DMS79 treated with DMSO at 0.1 percent for 48 hours (cell line): Measurements from ENCODE around the gene RALBP1.
A peak's percentile ranks its signal among the peaks of the same experiment; 100 is the strongest.

ENCODE experiments used
- DNase-seq: peaks from one replicate; lab custom pipeline; 2025; lab: John Stamatoyannopoulos, UW

Gene RALBP1

DNA sequence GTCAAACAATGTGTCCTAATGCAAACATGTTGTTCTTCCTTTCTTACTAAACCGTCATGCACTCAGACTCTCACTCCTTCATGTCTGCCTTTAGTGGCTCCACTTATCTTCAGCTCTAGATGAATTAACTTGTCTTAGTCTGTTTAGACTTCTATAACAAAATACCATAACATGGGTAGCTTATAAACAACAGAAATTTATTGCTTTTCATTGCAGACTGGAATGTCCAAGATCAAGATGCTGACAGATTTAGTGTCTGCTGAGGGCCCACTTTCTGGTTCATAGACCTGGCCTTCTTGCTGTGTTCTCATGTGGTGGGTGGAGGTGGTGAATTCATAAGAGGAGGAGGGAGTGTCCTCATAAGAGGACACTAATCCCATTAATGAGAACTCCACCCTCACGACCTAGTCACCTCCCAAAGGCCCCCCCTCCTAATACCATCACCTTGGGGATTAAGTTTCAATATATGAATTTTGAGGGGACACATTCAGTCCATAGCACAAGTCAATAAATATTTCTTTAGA lies 32.3 kb downstream of the RALBP1 start:
- peak; percentile 34 for DNase-seq

DNA sequence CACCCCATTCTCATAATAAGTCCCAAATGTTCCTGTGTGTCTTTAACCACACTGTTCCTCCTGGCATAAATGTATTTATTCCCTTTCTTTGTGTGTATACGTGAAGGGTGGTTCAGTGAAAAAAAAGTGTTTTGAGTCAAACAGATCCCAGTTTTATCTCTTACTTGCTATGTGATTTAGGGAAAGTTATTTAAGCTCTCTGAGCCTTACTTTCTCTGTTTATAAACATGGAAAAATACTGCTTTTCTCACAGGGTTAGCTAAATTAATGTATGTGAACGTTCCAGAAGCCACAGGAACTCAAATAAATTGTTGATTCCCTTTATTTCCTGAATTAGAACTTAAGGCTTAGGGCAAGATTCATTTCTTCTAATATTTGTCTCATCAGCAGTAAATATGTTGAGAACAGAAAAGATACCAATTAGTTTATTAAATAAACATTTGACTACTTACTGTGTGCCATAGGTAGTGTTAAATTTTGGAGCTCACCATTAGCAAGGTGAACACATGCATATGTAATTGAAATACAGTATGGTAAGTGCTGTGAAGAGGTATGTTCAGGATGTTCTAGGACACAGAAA lies 33.2 kb downstream of the RALBP1 start:
- DNase-seq, result no peak

DNA sequence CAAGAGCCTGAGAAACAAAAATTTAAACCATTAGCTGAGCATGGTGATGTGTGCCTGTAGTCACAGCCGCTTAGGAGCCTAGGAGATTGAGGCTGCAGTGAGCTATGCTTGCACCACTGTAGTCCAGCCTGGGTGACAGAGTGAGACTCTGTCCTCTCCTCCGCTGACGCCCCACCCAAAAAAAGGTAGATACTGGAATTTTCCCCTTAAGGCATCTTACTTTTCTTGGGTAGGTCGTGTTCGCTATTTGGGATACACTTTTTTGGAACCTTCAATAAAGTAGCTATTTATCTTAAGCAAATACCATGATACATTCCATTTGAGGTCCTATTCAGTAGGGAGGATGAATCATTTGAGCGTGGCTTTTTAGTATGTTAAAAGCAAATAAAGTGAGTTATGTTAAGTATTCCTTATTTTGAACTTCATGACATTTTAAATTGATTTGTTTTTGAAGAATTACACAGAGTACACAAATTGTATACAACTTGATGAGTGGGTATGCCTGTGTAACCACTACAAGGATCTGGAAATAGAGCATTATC lies 38.7 kb downstream of the RALBP1 start:
- DNase-seq, result no peak

DNA sequence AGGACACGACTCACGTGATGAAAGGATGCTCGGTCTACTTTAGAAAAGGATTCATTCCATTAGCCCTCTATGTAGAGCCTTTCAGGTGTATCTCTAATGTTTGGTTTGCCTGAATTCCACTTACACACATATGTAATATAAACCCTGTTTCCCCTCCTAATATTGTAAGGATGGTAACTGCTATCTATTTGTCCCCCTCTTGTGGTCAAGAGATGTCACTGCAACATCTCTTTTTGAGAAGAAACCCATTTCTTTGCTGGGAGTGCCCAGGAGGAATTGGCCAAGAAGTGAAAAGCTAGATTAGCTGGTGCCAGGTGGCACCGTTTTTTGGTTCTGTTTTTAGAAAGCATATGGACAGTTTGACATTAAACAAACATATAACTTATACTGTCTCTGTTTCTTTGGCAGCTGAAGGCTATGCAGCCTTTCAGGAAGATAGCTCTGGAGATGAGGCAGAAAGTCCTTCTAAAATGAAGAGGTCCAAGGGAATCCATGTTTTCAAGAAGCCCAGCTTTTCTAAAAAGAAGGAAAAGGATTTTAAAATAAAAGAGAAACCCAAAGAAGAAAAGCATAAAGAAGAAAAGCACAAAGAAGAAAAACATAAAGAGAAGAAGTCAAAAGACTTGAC lies 41.2 kb downstream of the RALBP1 start:
- DNase-seq, result peak; percentile 40

DNA sequence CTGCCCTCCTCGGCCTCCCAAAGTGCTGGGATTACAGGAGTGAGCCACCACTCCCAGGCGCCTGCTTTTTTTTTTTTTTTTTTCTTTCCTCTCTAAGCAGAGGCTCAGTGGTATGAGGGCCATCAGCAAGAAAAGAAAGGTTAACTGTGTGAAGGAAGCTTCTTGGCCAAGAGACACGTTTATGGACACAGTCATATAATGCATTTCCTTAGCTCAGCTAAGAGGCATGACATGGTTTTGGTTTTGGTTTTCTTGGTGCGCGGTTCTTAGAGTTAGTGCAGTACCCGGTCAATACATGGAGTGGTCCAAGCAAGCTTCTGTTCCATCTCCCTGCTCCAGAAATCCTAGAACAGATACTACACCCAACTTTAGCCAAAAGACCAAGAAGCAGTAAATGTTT lies 42.6 kb downstream of the RALBP1 start:
- DNase-seq, result no peak

DNA sequence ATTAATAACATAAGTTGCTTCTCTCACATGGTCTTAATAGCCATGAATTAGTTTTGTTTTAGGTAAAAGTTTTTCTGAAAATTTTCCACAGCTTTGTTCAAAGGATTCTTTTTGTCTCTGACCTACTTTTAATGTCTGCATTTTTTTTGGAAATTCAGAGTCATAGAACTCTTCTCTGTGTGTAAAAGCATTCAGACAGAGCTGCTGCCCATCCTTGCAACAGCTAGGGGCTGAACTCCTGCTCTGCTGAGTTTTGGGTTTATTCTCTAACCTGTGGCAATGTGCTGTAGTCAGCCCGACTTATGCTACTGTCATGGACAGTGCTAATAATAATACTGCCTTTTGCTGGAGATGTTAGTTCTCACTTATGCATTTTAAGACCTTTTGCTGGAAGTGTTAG lies 44.1 kb downstream of the RALBP1 start:
- DNase-seq, result no peak

DNA sequence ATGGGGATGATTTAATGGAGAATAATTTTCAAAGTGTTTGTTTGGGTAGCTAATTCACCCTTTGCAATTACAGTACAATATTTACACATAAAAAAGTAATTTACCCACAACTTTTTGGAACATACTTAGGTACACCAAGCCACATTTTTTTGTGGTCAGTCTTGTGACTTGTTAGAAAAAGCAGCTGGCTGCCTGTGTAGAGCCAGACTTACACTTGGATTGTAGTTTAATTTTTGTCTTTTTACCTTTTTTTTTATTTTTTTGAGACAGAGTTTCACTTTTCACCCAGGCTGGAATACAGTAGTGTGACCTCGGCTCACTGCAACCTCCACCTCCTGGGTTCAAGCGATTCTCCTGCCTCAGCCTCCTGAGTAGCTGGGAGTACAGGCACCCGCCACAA lies 45.4 kb downstream of the RALBP1 start:
- DNase-seq, result no peak

DNA sequence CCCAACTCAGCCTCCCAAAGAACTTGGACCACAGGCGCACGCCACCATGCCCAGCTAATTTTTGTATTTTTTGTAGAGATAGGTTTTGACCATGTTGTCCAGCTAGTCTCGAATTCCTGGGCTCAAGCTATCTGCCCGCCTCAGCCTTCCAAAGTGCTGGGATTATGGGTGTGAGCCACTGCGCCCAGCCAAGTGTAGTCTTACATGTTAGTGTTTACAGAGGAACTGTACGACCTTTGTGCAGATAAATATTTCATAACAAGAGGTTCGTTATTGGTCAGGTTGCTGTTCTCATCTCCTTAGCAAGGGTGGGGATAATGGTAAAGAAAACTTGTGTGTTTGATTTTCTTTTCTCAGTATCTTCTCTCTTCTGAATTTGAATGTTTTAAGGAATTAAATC lies 46.5 kb downstream of the RALBP1 start:
- DNase-seq, result no peak

DNA sequence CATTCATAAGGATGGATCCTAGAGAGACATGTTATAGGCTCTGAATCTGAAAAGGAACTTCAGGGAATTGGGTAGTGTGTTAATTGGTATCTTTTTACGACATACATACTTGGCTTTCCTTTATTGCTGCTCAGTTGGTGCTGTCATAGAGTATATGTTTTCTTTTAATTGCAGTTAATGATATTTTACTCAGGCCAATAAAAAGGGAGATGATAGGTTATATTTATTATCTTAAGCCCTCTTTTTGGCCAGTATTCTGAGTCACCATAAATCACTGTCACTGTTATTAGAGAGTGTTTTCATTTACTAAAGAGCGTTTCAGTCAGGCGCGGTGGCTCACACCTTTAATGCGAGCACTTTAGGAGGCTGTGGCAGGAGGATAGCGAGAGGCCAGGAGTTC lies 47.6 kb downstream of the RALBP1 start:
- no peak for DNase-seq

DNA sequence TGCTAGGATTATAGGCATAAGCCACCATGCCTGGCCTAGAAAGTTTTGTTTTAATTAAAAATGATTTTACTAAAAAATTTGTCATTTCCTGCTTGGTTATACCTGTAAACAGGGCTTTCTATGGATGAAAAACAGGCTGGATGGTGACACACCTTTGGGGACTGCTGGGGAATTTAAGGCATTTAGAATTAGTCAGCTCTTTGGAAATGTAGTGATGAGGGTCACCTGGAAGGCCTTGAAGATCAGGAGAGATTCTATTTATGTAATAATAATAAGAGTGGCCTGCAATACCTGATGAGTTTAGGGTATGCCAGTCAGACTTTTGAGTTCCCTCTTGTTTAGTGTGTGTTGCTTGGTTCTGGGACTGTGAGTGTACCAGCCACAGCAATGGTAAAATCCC lies 51.1 kb downstream of the RALBP1 start:
- no peak for DNase-seq

DNA sequence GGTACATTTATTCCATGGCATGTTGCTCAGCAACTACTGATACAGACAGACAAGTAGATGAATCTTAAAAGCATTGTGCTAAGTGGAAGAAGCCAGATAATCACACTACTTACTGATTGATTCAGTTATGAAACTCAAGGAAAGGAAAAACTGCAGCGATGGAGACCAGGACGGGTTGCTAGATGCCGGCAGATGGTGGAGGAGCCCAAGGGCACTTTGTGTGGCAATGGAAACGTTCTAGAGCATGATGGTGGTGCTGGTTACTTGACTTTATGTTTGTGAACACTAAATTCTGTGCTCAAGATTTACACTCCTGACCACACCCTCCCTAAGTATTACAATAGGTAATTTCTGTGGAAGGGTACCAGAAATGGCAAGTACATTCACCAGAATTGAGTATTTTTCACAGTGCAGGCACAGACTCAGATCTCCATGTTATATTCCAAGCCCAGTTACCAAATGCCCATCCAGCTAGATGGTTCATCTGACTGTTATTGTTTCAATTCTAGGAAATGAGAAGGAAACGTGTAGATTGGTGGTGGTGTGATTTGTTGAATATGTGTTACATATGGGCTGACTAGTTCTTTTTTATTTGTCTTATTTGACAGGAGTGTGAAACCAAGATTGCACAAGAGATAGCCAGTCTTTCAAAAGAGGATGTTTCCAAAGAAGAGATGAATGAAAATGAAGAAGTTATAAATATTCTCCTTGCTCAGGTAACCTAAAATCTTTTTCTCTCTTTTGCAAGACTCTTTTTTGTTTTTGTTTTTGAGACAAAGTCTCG lies 55.1 kb downstream of the RALBP1 start:
- no peak for DNase-seq

DNA sequence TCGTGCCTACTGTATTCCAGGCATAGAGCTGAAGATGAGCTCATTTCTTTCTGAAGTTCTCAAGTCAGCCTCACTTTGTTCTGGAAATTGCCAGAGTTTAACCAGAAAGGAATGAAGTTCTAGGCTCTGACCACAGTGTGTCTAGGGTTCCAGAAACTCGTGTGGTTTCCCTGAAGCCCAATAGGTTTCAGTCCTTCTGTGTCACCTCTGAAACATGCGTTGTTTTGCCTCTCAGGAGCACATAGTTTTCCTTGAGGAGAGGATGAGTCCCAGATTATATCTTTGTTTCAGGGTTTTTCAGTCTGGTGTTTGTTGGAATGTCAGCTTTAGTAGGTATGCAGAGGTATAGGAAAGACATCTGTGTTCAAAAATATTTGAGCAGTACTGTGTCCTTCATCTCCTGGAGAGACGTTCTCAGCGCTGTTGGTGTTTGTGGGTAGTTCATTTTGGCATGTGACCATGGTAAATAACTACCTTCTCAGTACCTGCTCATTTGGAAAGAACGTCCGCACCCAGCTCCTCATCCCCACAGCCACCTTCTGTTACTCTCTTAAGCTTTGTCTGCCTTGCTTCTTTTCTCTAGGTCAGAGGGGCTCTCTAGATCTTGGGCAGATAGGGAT lies 56.6 kb downstream of the RALBP1 start:
- no peak for DNase-seq

DNA sequence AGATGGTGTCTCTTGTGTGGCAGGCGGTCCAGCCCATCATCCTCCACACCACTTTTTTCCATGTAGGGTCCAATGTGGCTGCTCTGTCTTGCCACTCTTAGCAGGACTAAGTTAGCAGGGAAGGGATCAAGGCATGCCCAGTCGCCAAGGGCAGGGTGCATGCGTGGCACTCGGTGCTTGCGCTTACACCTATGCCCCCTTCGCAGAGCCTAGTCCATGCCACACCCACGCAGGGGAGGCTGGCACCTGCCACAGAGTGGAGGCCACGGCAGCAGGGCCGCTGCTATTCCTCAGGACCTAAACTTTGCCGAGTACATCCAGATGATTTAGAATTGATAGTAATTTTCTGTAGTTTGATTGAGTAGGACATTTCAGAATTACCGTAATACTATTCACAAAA lies 59.5 kb downstream of the RALBP1 start:
- no peak for DNase-seq

DNA sequence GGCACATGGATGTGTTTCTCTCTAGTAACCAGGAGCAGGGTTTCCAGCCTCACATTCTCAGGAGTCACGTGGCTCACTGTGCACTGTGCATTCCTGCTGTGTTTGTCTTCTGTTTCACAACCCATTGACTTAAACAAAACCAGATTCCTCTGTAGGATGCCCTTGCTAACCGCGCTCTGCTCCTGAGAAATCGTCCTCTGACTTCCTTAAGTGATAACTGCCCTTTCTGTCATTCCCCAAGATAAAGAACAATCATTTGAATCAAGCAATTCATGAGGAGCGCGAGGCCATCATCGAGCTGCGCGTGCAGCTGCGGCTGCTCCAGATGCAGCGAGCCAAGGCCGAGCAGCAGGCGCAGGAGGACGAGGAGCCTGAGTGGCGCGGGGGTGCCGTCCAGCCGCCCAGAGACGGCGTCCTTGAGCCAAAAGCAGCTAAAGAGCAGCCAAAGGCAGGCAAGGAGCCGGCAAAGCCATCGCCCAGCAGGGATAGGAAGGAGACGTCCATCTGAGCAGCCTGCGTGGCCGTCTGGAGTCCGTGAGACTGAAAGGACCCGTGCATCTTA lies 60.2 kb downstream of the RALBP1 start:
- no peak for DNase-seq

DNA sequence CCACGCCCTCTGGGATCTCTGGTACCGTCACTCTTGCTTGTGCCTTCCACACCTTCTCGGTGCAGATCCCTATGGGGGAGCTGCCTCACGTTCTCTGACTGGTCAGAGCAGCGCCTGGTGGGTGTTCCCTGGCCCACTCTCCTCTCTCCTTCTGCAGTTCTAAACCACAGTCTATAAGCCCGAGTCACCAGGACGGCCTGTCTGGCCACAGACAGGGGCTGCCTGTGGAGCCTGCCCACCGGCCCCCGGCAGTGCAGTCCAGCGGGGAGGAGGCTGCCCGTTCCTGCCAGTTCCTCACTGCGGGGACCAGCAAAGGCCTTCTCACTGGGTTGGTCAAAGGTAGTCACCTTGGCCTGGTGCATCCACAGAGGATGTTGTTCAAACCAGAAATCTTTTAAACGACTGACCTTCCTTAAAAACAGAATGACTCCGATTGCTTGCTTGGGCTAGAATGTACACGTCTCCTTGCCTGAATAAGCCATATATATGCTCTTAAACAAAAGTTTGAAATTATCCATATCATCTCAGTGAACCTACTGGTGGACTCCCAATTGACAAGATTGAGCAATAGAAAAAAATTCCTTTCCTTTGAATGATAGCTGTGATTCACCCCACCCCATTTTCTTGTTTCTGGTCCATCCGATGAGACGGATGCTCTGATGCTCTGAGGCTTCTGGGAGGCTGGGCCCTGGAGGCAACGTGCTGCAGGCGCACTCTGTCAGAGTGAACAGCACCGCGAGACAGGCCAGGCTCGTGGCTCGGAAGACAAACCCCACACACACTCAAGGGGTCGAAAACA lies 61.2 kb downstream of the RALBP1 start:
- no peak for DNase-seq

DNA sequence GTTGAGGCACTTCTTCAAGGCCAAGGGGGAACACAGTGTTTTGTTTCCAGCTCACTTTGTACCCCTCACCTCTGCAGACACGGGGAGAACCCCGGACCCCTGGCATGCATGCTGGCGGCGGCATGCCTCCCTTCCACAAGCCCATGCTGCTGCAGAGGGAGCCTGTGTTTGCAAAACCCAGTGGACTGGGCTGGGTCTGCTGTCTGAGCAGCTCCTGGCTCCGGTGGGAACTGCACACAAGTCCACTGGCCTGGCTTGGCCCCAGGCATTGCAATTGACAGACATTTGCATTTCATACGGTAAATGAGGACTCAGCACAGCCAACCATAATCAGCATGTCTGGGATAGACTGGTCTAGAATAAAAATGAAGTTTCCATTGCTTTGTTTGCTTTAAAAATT lies 62.4 kb downstream of the RALBP1 start:
- DNase-seq, result no peak

DNA sequence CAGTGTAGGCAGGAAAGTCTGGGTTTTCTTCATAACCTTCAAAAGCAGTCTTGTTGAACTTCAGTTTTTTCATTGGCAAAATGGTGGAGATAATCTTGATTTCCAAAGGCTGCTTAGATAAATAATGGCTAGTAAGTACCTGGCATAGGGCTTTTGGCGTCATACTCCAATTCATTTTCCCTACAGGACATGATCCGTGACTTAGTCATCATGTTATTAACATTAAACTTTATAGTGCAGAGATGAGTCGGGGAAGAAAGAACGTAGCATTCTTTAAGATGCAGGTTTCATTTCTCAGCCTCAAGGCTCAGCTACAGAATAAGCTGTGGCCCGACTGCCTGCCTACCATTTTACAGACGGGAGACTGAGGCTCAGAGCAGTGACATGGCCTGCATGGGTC lies 64.0 kb downstream of the RALBP1 start:
- DNase-seq, result no peak

DNA sequence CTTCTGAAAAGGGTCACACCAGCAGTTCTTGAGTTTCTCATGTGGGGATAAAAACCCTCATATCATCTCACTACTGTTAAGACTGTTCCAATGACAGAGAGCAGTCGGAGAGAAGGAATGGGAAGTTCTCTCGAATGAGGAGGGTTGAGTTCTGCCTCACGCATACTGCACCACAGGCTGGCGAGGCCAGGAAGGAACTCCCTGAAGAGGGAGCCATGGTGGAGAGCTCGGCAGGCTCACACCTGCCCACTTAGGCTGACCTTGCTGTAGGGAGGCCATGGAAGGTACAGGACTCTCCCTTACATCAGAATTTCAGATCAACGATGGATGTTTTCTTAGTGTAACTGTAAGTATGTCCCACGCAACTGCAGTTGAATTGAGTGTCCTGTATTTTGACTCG lies 64.6 kb downstream of the RALBP1 start:
- no peak for DNase-seq

DNA sequence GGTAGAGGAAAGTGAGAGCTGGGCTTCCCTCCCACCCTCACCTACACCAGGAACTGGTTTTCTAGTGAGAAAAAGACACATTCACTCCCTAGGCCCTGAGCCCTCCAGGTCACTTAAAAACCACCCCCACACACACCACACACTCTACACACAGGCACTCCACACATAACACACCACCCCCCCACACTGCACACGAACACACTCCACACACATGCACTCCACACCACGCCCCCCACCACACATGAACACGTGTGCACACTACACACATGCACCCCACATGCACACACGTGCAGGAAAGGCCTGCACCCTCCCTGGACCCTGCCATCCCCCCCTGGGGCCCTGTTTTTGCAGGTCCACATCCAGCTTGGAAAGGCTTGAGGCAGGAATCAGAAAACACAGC lies 67.6 kb downstream of the RALBP1 start:
- no peak for DNase-seq

DNA sequence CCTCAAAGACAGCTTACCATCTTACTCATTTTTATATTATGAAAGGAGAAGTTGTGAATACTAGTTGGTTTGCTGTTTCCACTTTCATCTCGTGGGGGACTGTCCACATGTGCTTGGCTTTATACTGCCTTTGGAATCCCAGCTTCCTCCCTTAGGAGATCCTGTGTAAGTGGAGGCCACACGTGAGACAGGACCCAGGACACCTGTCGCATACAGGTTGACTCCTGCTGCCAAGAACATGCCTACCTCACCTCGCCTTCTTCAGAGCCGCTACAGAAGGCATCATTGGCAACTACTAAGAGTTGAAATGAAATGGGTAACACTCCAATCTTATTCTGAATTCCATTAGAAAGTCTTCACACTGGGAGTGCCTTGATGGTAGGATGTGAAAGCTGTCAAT lies 69.7 kb downstream of the RALBP1 start:
- no peak for DNase-seq

DNA sequence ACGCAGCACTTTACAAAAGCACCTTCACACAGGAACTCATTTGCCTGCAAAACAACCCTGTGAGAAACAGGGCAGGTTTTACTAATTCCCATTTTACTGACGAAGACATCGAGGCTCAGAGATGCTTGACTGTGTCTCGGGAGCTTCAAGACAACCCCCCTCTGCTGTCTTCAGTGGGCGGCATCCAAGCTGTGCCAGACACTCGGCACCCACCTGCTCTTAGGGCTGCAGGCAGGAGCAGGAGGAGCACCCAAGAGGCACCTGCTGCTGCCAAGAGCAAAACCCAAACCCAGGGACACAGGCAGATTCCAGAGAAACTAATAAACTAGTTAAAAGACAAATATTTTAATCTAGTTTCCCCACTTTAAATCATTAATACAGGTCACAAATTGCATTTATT lies 71.2 kb downstream of the RALBP1 start:
- peak; percentile 12 for DNase-seq
